Tibial artery (tissue), 4 donors: ENCODE data around the gene ZNF483.
"Not testable (repeated sequence)": the region's sequence is repeated elsewhere in the genome, so short reads cannot be mapped to it uniquely, and the experiment has no call there.

Source experiments
- DNase-seq, 2 donors: peaks; one replicate each; pipeline ENCODE4 v3.0.0-alpha.2; 2019
- H3K27ac ChIP-seq, 2 donors: fragments of 200-600 bp; sonication (generic) in 1 of 2; 1 replicate in 1 of 2; 2 replicates in 1 of 2; pipeline ENCODE4 v1.5.1; 2018 to 2019; ENCODE audit warnings: mild to moderate bottlenecking in 1 of 2
- H3K27me3 ChIP-seq, 2 donors: fragments of 200-600 bp; sonication (generic) in 1 of 2; one replicate each; pipeline versions ENCODE4 v1.5.1 to v1.6.0; 2016 to 2019
- H3K36me3 ChIP-seq, 3 donors: fragments of 200-600 bp; sonication (generic) in 2 of 3; one replicate each; pipeline ENCODE4 v1.5.1; 2016 to 2019; ENCODE audit warnings: mild to moderate bottlenecking in 2 of 3
- H3K4me1 ChIP-seq, 4 donors: fragments of 200-600 bp; sonication (generic) in 2 of 4; 1 replicate in 3 of 4; 2 replicates in 1 of 4; pipeline ENCODE4 v1.5.1; 2016 to 2019
- H3K4me3 ChIP-seq, 2 donors: fragments of 200-600 bp; sonication (generic) in 1 of 2; 1 replicate in 1 of 2; 2 replicates in 1 of 2; pipeline ENCODE4 v1.5.1; 2018 to 2019; ENCODE audit warnings: mild to moderate bottlenecking in 2 of 2
- H3K9me3 ChIP-seq, 3 donors: fragments of 200-600 bp; sonication (generic) in 1 of 3; one replicate each; pipeline ENCODE4 v1.5.1; 2016 to 2019
- CTCF ChIP-seq, 2 experiments: fragments of 200-600 bp in 1 of 2; fragments of 450-650 bp in 1 of 2; IDR thresholded peaks; one replicate each; pipeline ENCODE4 v1.5.1; 2017 to 2019; ENCODE audit warnings: antibody characterized with exemption in 2 of 2, mild to moderate bottlenecking in 1 of 2, moderate library complexity in 1 of 2
- intact Hi-C: fragments of 100-400 bp; cut with DNase I; formaldehyde crosslinking; loops from one replicate; pipeline ENCODE4 v1.15.0; 2023; ENCODE audit warnings: low total_unique reads

ZNF483 gene

DNA sequence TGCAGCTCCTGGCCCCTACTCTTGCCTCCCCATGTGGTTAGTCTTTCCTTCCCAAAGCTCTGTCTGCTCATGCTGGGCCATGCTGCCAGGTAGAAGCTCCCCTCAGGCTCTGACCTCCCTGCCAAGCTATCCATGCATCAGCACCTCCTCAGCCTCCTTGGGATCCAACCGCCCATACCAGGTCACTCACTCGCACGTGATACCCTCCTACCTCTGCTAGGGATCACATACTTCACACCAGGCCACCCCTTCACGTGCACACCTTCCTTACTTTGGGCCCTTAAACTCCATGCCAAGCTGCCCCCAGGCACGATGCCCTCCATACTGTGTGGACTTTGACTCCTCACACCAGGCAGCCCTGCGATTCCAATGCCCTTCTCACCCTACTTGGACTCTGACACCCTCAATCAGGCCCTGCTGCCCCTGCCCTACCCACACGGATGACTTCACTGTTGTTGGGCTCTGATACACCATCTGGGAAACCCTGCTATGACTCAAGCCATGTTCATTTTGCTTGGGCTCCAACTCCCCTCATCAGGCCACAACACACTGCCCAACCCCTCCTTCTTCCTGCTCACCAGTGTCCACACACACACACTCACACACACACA lies 34.1 kb downstream of the ZNF483 start:
- no peak for DNase-seq
- intact Hi-C loops = no loop called here
- Histone ChIP-seq H3K9me3 (peaks cover 0 to 54% (median 13%) of the 10 kb centered on the region in 3 donors), H3K4me3 (no peak overlapping the region), H3K4me1 (no peaks in the 10 kb centered on the region), H3K27me3 (no peaks in the 10 kb centered on the region), H3K27ac (no peak overlapping the region), H3K36me3 (peaks cover 38 to 66% (median 59%) of the 10 kb centered on the region in 3 donors)
- no peak for TF ChIP-seq CTCF (IDR thresholded peaks at IDR 0.05)

- Histone ChIP-seq H3K27me3 (no peaks in the 10 kb centered on the region), H3K4me3 (no peak overlapping the region), H3K36me3 (peaks cover 44 to 65% (median 59%) of the 10 kb centered on the region in 3 donors), H3K4me1 (no peaks in the 10 kb centered on the region), H3K9me3 (peaks cover 0 to 34% (median 8%) of the 10 kb centered on the region in 3 donors), H3K27ac (no peak overlapping the region)
- intact Hi-C loops = no loop called here
- no peak for TF ChIP-seq CTCF (IDR thresholded peaks at IDR 0.05)
- no peak for DNase-seq
These were observed 36.3 kb downstream of the ZNF483 start for GRCh38 chr9:111561165-111561719.

DNA sequence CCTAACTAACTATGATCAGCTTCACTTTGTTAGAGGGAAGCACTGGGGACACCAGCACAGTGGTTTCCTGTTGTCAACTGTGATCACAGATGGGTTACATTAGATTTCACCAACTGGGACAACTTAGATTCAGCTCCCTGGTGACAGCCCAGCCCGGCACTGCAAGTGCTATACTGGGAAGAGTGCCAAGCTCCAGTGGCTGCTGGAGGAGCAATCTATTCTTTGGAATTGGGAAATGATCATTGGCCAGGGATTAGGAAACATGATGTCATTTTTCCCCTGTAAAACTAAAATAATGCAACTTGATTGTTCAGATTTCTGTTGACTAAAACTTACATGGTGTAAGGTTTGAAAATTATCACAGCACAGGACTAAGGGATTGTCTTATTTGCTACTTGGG lies 41.3 kb downstream of the ZNF483 start:
- intact Hi-C loops = no loop called here

GRCh38 chr9:111568127-111568526 lies 43.1 kb downstream of the ZNF483 start:
- H3K4me1 ChIP-seq, H3K27me3 ChIP-seq, H3K4me3 ChIP-seq, intact Hi-C loops, H3K27ac ChIP-seq, DNase-seq: not testable (repeated sequence)
- H3K36me3 ChIP-seq = peaks cover 86 to 93% (median 91%) of the 10 kb centered on the region in 3 donors
- H3K9me3 ChIP-seq = peaks cover 0 to 19% (median 0%) of the 10 kb centered on the region in 3 donors

More for the DNA sequence above, 41.3 kb downstream of the ZNF483 start:
- Histone ChIP-seq H3K4me1 (no peaks in the 10 kb centered on the region), H3K9me3 (peaks cover 0 to 19% (median 0%) of the 10 kb centered on the region in 3 donors), H3K27me3 (no peaks in the 10 kb centered on the region), H3K36me3 (peaks cover 86 to 96% (median 92%) of the 10 kb centered on the region in 3 donors), H3K27ac (no peak overlapping the region), H3K4me3 (no peak overlapping the region)
- TF ChIP-seq CTCF (IDR thresholded peaks at IDR 0.05) = no peak
- no peak for DNase-seq

DNA sequence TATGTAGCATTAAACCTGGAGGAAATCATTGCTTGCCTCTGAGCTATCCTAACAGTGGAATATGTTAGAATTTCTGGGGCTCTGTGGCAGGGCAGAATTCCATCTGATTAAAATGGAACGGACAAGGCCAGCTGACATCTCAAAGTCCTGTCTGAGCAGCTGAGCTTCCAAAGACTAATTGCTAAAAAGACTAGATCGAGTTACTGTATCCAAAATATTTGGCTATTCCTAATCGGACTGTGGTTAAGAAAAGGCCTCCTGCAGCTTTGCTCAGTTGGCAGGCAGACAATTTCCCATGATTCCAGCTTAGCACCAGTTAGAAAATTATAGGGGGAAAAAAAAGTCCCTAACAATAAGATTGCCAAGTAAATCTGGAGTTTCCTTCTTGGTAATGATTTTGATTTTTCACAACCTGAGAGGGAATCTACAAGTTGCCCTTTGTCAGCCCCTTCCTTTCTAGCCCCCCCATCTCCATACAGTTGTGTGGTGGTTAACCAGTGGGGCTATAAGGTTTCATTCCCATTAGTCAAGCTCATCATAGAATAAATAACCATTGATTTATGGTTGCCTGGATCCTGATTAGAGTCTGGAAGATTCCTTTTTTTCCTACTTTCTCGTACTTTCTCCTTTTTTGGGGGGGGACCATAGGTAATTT lies 48.1 kb downstream of the ZNF483 start:
- Histone ChIP-seq H3K4me1 (peaks cover 0 to 3% (median 2%) of the 10 kb centered on the region in 4 donors), H3K27ac (no peak overlapping the region), H3K9me3 (peaks cover 0 to 7% (median 0%) of the 10 kb centered on the region in 3 donors), H3K36me3 (peaks cover 65 to 88% (median 78%) of the 10 kb centered on the region in 3 donors), H3K4me3 (no peak overlapping the region), H3K27me3 (no peaks in the 10 kb centered on the region)
- intact Hi-C loops = no loop called here
- DNase-seq = no peak
- TF ChIP-seq CTCF (IDR thresholded peaks at IDR 0.05) = no peak

- H3K9me3 ChIP-seq = no peaks in the 10 kb centered on the region
- no peak overlapping the region for H3K27ac ChIP-seq
- no peak for DNase-seq
- no peaks in the 10 kb centered on the region for H3K27me3 ChIP-seq
- intact Hi-C loops = no loop called here
- H3K4me3 ChIP-seq = no peak overlapping the region
- no peaks in the 10 kb centered on the region for H3K4me1 ChIP-seq
- H3K36me3 ChIP-seq = peaks cover 43 to 59% (median 52%) of the 10 kb centered on the region in 3 donors
- TF ChIP-seq CTCF (IDR thresholded peaks at IDR 0.05) = no peak
These were observed 57.9 kb downstream of the ZNF483 start for GRCh38 chr9:111582888-111583287.
